B cell (primary cell): ENCODE results near the gene SFXN3.

Source experiments
- EZH2 ChIP-seq: IDR thresholded peaks from 2 replicates; pipeline ENCODE4 v1.6.1; 2012; ENCODE audit warnings: borderline replicate concordance, low read depth, mild to moderate bottlenecking, moderate library complexity, low read length; ENCODE audit not compliant: insufficient read depth, poor library complexity, severe bottlenecking
- TF ChIP-seq, protein P1 (sequence below): fragments of 200-600 bp; IDR thresholded peaks from one replicate; pipeline ENCODE4 v1.8.0; 2022; ENCODE audit warnings: antibody characterized with exemption, mild to moderate bottlenecking

- TF ChIP-seq, protein P1, sequence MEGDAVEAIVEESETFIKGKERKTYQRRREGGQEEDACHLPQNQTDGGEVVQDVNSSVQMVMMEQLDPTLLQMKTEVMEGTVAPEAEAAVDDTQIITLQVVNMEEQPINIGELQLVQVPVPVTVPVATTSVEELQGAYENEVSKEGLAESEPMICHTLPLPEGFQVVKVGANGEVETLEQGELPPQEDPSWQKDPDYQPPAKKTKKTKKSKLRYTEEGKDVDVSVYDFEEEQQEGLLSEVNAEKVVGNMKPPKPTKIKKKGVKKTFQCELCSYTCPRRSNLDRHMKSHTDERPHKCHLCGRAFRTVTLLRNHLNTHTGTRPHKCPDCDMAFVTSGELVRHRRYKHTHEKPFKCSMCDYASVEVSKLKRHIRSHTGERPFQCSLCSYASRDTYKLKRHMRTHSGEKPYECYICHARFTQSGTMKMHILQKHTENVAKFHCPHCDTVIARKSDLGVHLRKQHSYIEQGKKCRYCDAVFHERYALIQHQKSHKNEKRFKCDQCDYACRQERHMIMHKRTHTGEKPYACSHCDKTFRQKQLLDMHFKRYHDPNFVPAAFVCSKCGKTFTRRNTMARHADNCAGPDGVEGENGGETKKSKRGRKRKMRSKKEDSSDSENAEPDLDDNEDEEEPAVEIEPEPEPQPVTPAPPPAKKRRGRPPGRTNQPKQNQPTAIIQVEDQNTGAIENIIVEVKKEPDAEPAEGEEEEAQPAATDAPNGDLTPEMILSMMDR = peak; percentile 87
- no peak for TF ChIP-seq EZH2
Observed at GRCh38 chr10:101050208-101051069, 19.4 kb downstream of the SFXN3 start.
